ENCODE data around the gene HYAL1.

Gene HYAL1

GRCh38 chr3:50324351-50325112 is 21.2 kb upstream of the HYAL1 start:
- no peaks in the 10 kb centered on the region for H3K9me3 ChIP-seq
- H3K36me3 ChIP-seq: peaks cover 6% of the 10 kb centered on the region
- peaks cover 3% of the 10 kb centered on the region for H3K4me1 ChIP-seq
- peak; percentile 73 for TF ChIP-seq CTCF (IDR thresholded peaks at IDR 0.05; ENCODE audit: low read depth, low read length)
- no peaks in the 10 kb centered on the region for H3K27me3 ChIP-seq
- no peak overlapping the region for H3K4me3 ChIP-seq (ENCODE audit: low read depth, low read length)
- DNase-seq: peak; percentile 81

- H3K9me3 ChIP-seq: no peaks in the 10 kb centered on the region
- peaks cover 15% of the 10 kb centered on the region for H3K36me3 ChIP-seq
- no peak for TF ChIP-seq CTCF (IDR thresholded peaks at IDR 0.05; ENCODE audit: low read depth, low read length)
- H3K27me3 ChIP-seq: no peaks in the 10 kb centered on the region
- no peak for DNase-seq
- H3K4me3 ChIP-seq (ENCODE audit: low read depth, low read length): no peak overlapping the region
- peaks cover 3% of the 10 kb centered on the region for H3K4me1 ChIP-seq
Observed at GRCh38 chr3:50323614-50324199, 20.3 kb upstream of the HYAL1 start.

GRCh38 chr3:50323092-50323600 is 19.8 kb upstream of the HYAL1 start:
- TF ChIP-seq CTCF (IDR thresholded peaks at IDR 0.05; ENCODE audit: low read depth, low read length): no peak
- H3K4me1 ChIP-seq: peaks cover 3% of the 10 kb centered on the region
- H3K27me3 ChIP-seq: no peaks in the 10 kb centered on the region
- H3K9me3 ChIP-seq: no peaks in the 10 kb centered on the region
- no peak for DNase-seq
- no peak overlapping the region for H3K4me3 ChIP-seq (ENCODE audit: low read depth, low read length)
- peaks cover 17% of the 10 kb centered on the region for H3K36me3 ChIP-seq

- DNase-seq: no peak
- no peaks in the 10 kb centered on the region for H3K9me3 ChIP-seq
- peaks cover 3% of the 10 kb centered on the region for H3K4me1 ChIP-seq
- H3K36me3 ChIP-seq: peaks cover 17% of the 10 kb centered on the region
- peak within 1 kb of the TSS; percentile 65 for H3K4me3 ChIP-seq (ENCODE audit: low read depth, low read length)
- no peaks in the 10 kb centered on the region for H3K27me3 ChIP-seq
- TF ChIP-seq CTCF (IDR thresholded peaks at IDR 0.05; ENCODE audit: low read depth, low read length): no peak
Observed at GRCh38 chr3:50322386-50323091, 19.2 kb upstream of the HYAL1 start, which contains the start of gene HYAL2. HYAL2 (minus strand) TSS chr3:50322745; CDS start chr3:50320489, 2,256 bp downstream.

GRCh38 chr3:50322115-50322385 is 18.7 kb upstream of the HYAL1 start:
- Histone ChIP-seq H3K27me3 (no peaks in the 10 kb centered on the region), H3K9me3 (no peaks in the 10 kb centered on the region), H3K4me3 (ENCODE audit: low read depth, low read length) (peak overlapping the region; percentile 21; the same call in 1 of the 2 replicates), H3K36me3 (peaks cover 17% of the 10 kb centered on the region), H3K4me1 (peaks cover 3% of the 10 kb centered on the region)
- DNase-seq: no peak
- TF ChIP-seq CTCF (IDR thresholded peaks at IDR 0.05; ENCODE audit: low read depth, low read length): no peak
